GM21576 (cell line): Measurements from ENCODE around the gene ATP9B.
A peak's percentile ranks its signal among the peaks of the same experiment; 100 is the strongest.
"Not testable (repeated sequence)": the region's sequence is repeated elsewhere in the genome, so short reads cannot be mapped to it uniquely, and the experiment has no call there.

Experiments
- ATAC-seq: cut with Tn5 transposase; IDR thresholded peaks from one replicate; pipeline ENCODE4 v1.9.1; 2021; ENCODE audit warnings: mild to moderate bottlenecking, moderate library complexity; ENCODE audit not compliant: unreplicated experiment

Gene ATP9B

DNA sequence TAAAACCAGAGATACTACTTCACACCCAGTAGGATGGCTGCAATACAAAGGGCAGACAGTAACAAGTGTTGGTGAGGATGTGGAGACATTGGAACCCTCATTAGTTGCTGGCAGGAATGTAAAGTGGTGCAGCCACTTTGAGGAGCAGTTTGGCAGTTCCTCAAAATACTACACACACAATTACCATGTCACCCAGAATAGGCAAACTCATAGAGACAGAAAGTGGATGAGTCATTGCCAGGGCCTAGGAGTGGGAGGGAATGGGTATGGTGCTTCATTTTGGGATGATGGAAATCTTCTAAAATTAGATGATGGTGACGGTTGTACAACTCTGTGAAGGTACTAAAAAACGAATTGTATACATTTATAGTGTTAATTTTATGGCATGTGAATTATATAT, 54.8 kb downstream of the ATP9B start:
- ATAC-seq: no peak

DNA sequence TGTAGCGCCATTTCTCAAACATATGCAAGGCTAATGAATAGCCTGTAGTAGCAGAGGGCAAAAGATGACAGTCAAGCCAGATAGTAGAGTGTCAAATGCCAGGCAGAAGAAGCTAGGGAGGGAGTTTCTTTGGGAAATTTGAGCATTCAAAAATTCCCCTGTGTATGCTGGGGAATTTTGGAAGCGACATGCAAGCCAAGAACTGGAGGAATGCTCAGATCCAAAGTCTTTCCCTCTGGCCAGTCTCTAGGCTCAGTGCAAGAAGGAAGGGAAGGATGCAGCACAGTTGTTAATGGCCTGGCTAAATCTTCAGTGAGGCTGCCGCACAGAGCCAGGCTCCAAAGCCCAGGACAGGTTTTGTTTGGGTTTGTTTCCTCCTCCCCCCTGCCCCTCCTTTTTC, 59.9 kb downstream of the ATP9B start:
- ATAC-seq: no peak

DNA sequence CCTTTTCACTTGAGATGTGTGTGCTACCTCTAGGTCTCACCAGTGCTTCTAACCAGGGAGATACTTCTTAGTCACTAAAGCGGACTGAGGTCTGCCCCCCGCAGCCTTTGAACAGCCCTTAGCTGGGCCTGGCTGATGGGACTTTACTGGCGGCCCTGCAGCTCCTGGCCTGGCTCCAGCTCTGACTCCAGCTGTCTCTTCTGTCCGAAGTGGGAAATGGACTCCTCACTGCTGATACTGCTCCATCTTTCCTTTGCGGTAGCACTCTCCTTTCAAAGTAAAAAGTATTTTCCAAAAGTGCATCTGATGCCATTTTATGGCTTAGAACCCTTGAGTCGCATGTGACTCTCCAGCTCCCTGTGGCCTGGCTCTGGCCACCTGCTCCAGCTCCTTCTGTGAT, 64.5 kb downstream of the ATP9B start:
- no peak for ATAC-seq

DNA sequence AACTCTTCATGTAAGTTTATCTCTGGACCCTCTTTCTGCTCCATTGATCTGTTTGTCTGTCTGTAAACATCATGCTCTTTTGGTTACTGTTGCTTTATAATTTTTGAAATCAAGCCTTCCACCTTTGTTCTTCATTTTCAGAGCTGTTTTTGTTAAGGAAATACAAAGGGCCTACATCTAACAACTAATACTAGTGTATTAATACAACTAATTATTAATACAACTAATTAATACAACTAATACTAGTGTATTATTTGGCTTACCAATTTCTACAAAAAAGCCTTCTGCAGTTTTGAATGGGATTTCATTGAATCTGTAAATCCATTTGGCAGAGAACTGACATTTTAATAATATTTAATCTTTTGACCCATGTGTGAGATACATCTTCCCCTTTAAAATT, 66.7 kb downstream of the ATP9B start:
- no peak for ATAC-seq

- no peak for ATAC-seq
Observed at GRCh38 chr18:79136742-79137141, 67.5 kb downstream of the ATP9B start.

DNA sequence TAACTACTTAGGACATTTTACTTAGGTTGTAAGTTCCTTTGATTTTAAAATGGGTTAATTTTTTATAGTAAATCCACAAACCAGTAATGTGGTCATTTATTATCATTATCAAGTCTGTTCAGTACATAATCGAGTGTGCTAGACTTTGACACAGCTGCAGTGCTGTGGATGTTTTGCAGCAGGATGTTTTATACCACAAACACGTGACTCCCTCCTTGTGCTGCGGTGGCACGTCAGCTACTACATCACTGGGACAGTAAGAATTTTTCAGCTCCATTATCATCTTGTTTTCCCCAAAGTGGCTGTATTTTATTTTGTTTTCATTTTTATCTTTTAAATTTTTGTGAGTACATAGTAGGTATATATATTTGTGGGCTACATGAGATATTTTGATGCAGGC, 70.0 kb downstream of the ATP9B start:
- no peak for ATAC-seq

- no peak for ATAC-seq
Observed at GRCh38 chr18:79147014-79147413, 77.8 kb downstream of the ATP9B start.

- ATAC-seq: no peak
Observed at GRCh38 chr18:79151191-79151590, 82.0 kb downstream of the ATP9B start.

GRCh38 chr18:79156327-79156726, 87.1 kb downstream of the ATP9B start:
- ATAC-seq: no peak

- no peak for ATAC-seq
Observed at GRCh38 chr18:79164706-79165105, 95.5 kb downstream of the ATP9B start.

DNA sequence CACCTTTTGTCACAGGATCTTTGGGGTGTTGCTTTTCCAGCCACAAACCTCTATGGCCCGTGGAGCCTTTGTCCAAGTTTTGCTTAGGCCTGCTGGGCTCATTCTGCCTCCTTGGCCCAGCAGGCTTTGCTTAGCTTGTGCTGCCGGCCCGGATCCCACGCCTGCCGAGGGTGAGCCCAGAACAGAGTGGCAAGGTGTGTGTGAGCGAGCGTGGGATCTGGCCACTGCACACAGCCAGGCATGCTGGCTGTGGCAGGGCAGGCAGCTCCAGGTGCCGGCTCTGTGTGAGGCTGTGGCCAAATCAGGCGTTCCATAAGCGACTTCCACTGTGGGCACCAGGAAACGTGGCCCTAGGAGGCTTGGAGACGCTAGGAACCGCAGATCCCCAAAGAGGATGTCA, 97.5 kb downstream of the ATP9B start:
- ATAC-seq: no peak

DNA sequence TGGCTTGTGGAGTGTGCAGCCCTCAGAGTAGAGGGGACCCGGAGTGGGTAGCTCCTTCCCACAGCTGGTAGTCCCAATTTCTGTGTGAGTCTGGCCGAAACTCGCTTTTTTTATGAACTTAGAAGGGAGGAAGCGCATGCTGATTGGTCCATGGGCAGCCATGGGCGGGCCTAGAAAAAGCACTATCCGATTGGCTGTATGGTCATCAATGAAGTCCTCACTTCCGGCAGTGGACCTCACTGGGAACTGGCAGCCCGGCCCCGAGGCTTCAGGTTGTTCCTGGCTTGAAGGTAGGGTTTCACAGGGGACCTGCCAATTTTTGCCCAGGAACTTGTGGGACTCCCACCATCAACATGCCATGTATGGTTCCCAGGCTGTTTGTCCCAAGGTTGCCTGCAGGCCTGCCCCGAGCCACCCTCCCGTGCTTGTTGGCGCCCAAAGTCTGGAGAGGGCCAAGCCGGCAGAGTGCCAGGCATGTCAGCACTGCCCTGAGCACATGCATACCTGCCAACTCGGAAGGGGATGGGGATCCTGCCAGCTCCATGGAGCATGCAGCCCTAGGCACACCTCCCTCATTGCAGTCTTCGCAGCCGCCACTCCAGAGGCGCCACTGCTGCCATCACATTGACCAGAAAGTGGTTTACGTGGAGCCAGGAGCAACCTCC, 98.5 kb downstream of the ATP9B start:
- no peak for ATAC-seq

- ATAC-seq: no peak
Observed at GRCh38 chr18:79169958-79170555, 100.9 kb downstream of the ATP9B start.

- not testable (repeated sequence) for ATAC-seq
Observed at GRCh38 chr18:79172331-79172730, 103.1 kb downstream of the ATP9B start.

DNA sequence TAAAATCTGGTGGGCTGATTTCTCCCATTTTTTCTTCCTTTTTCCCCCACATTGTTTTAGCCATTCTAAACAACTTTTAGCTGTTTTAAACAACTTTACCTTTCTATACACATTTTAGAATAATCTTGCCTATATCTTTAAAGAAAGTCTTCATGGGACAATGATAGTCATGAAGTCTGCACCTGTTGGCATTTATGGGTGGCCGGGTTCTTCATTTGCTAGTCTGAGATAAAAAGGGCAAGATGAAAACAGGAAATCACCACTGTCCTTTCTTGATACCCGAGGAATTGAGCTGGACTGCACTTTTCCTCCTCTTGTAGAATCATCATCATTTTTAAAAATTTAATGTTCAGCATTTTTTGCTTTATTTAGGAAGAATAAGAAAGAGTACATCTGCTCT, 104.5 kb downstream of the ATP9B start:
- no peak for ATAC-seq

DNA sequence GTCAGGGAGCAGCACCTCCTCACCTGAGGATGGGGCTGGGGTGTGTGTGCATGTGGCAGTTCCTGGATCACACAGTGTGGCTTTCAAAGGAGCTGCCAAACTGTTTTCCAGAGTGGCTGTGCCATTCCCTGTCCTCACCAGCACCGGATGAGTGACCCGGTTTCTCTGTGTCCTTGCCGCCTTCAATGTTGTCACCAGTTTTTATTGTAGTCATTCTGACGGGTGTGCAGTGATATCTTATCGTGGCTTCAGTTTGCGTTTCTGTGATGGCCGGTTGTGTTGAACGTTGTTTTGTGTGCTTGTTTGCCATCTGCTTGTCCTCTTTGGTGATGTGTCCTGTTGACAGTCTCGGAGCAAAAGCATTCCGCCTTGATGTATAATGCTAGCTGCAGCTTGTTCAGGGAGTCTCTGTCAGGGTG, 108.9 kb downstream of the ATP9B start:
- no peak for ATAC-seq

DNA sequence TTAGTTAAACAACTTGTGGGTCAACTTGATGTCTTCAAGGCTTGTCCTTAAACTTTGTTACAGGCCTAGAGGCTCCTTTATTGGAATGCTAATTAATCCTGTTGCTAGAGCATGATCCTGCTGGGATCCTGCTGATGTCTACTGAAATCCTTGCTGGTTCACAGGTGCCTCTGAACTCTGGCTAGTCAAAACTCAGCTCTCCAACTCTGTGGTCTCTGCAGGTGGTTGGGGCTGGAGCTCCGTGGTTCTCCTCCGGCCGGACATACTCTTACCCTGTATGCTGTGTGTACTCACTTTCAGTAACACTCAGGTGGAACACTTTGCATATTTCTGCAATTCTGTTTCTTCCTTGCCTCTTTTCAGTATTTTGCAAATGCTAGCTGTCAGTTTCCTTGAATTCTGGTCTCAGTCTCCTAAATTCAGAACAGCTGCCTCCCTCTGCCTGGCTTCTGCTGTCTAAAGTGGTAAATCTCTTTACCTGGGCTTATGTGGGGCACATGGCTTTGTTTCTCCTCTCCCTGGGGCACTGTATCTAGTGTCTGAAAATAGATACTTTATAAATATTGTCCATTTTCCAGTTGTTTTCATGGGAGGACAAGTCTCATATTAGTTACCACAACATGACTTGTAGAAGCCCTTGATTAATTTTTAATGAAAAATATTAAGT, 113.0 kb downstream of the ATP9B start:
- ATAC-seq: no peak

DNA sequence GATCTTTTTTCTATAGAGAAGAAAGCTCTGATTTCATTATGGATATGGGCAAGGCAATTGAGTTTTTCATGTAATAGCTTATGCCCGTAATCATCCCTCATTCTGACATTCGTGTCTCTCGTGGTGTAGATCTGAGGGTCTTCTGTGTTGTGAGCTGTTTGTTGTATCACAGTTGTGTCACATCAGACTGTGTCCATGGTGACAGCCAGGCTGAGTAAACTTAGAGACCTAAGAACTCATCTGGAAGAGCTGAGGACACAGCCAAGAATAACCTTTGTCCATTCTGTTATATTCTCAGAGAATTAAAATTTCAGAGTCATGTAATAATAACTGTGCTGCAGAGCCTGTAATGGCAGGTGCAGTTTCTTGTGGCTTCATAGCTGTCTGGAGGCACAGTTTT, 116.5 kb downstream of the ATP9B start:
- no peak for ATAC-seq

GRCh38 chr18:79186649-79187048, 117.5 kb downstream of the ATP9B start:
- ATAC-seq: peak; percentile 80

- ATAC-seq: no peak
Observed at GRCh38 chr18:79187532-79188277, 118.5 kb downstream of the ATP9B start.

- no peak for ATAC-seq
Observed at GRCh38 chr18:79191418-79191817, 122.2 kb downstream of the ATP9B start.

DNA sequence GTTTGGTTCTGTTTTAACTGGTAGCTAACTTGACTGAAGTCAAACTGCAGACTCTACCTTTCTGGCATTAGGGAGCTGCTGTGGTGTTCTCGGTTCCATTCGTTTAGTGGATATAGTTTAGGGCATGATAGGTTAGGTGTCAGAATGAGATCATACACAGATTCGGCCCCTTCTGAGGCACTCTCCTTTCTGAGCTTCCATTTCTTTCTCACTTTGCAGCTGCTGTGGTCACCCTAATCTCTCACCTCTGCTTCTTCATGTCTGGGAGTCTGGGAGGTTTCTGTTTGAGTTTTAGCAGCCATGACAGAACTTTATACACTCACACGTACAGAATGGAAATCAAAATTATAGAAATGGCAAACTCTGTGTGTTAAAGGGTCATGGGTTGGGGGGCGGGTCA, 122.8 kb downstream of the ATP9B start:
- no peak for ATAC-seq
